A673 (cell line): Measurements from ENCODE around the gene REC114. TPM values are rescaled to one million over a fixed set of nuclear protein-coding genes. Genes with fewer than 3 reads are reported as not detected.
"Not testable (repeated sequence)": the region's sequence is repeated elsewhere in the genome, so short reads cannot be mapped to it uniquely, and the experiment has no call there.

ENCODE experiments used
- BruUV-seq: library from RNA; stranded (reverse); fragments of 400-500 nt; replicated peaks from 2 replicates; lab custom pipeline; 2021; lab: Mats Ljungman, UMichigan
- CTCF ChIA-PET: fragments of 300-600 bp; sonication (Branson Sonifier 250); formaldehyde crosslinking; loops from one replicate; lab custom pipeline; 2022; ENCODE audit warnings: antibody characterized with exemption; lab: Charles Lee
- POLR2A ChIA-PET: fragments of 300-600 bp; sonication (Branson Sonifier 250); formaldehyde crosslinking; loops from one replicate; lab custom pipeline; 2022; ENCODE audit warnings: antibody characterized with exemption; ENCODE audit not compliant: low non-redundant PET; lab: Charles Lee
- DNase-seq: peaks from one replicate; pipeline ENCODE4 v3.0.0-alpha.2; 2015; ENCODE audit warnings: low spot score
- H3K27ac ChIP-seq: fragments of 200-600 bp; sonication (generic); 2 replicates; pipeline ENCODE4 v1.5.1; 2016; ENCODE audit warnings: mixed run types, low read depth, mild to moderate bottlenecking, mixed read lengths, antibody characterized with exemption, low read length; ENCODE audit not compliant: poor library complexity, severe bottlenecking
- H3K27me3 ChIP-seq: fragments of 200-600 bp; sonication (generic); replicated peaks from 2 replicates; pipeline ENCODE4 v1.6.1; 2017; ENCODE audit warnings: mixed run types, low read depth, mild to moderate bottlenecking, mixed read lengths, antibody characterized with exemption, low read length; ENCODE audit not compliant: insufficient read depth, poor library complexity
- H3K36me3 ChIP-seq: fragments of 200-600 bp; sonication (generic); 2 replicates; pipeline ENCODE4 v1.6.1; 2016; ENCODE audit warnings: mixed run types, mild to moderate bottlenecking, mixed read lengths, antibody characterized with exemption, low read length; ENCODE audit not compliant: insufficient read depth, poor library complexity, severe bottlenecking
- H3K4me1 ChIP-seq: fragments of 200-600 bp; sonication (generic); 2 replicates; pipeline ENCODE4 v1.6.1; 2017; ENCODE audit warnings: mixed run types, mild to moderate bottlenecking, mixed read lengths, antibody characterized with exemption, low read length; ENCODE audit not compliant: insufficient read depth, poor library complexity, severe bottlenecking
- H3K4me3 ChIP-seq: fragments of 200-600 bp; sonication (generic); 2 replicates; pipeline ENCODE4 v1.5.1; 2016; ENCODE audit warnings: low read depth, mixed run types, mild to moderate bottlenecking, mixed read lengths, low read length; ENCODE audit not compliant: poor library complexity, severe bottlenecking
- H3K9me3 ChIP-seq: fragments of 200-600 bp; sonication (generic); 2 replicates; pipeline ENCODE4 v1.6.1; 2016; ENCODE audit warnings: mixed run types, low read depth, mild to moderate bottlenecking, mixed read lengths, antibody characterized with exemption, low read length; ENCODE audit not compliant: poor library complexity, severe bottlenecking
- CTCF ChIP-seq: fragments of 300-800, 200-600 bp; sonication (generic); conservative IDR thresholded peaks from 2 replicates; pipeline ENCODE4 v1.5.1; 2017; ENCODE audit warnings: low read depth, mild to moderate bottlenecking, antibody characterized with exemption, low read length, moderate library complexity, mixed read lengths
- EZH2 ChIP-seq: fragments of 200-600 bp; sonication (generic); IDR thresholded peaks from 2 replicates; pipeline ENCODE4 v1.6.1; 2017; ENCODE audit warnings: borderline replicate concordance, low read depth, mild to moderate bottlenecking, mixed read lengths, antibody characterized with exemption, low read length; ENCODE audit not compliant: poor library complexity, severe bottlenecking
- intact Hi-C: fragments of 100-400 bp; cut with micrococcal nuclease; formaldehyde crosslinking; loops from one replicate; pipeline ENCODE4 v1.10.0; 2022; ENCODE audit not compliant: unreplicated experiment
- total RNA-seq: library from RNA; stranded (reverse); gene quantifications from 2 replicates; pipeline ENCODE4 v1.2.3, GENCODE V29; 2021

Gene REC114
- total RNA-seq, 1 experiment from 2014 or later: not detected

GRCh38 chr15:73425510-73425909 lies 17.5 kb upstream of the REC114 start:
- no TSS peak for BruUV-seq
- Histone ChIP-seq H3K4me1 (no peaks in the 10 kb centered on the region), H3K27ac (no peak overlapping the region), H3K9me3 (no peaks in the 10 kb centered on the region), H3K27me3 (peaks cover 58% of the 10 kb centered on the region), H3K36me3 (no peaks in the 10 kb centered on the region), H3K4me3 (no peak overlapping the region)
- TF ChIP-seq CTCF (no peak), EZH2 (no peak)
- CTCF ChIA-PET: interaction anchor here (0.7 kb wide), 1 partner anchor 38 kb away, joined by 3 read pairs; no protein-coding TSS in a partner anchor
- POLR2A ChIA-PET: interaction anchor here (0.5 kb wide), 1 partner anchor 224 kb away, joined by 3 read pairs; no protein-coding TSS in a partner anchor
- DNase-seq: no peak
- intact Hi-C loops: no loop called here

- Histone ChIP-seq H3K36me3 (no peaks in the 10 kb centered on the region), H3K4me1 (no peaks in the 10 kb centered on the region), H3K27ac (no peak overlapping the region), H3K27me3 (peaks cover 62% of the 10 kb centered on the region), H3K9me3 (no peaks in the 10 kb centered on the region), H3K4me3 (no peak overlapping the region)
- no peak for TF ChIP-seq CTCF
- TF ChIP-seq EZH2: no peak
- ChIA-PET POLR2A (no interaction called here), CTCF (interaction anchor here (0.7 kb wide), 1 partner anchor 37 kb away, joined by 3 read pairs; no protein-coding TSS in a partner anchor)
- BruUV-seq: no TSS peak
- DNase-seq: no peak
- intact Hi-C loops: no loop called here
Observed at GRCh38 chr15:73426323-73426994, 16.5 kb upstream of the REC114 start.

DNA sequence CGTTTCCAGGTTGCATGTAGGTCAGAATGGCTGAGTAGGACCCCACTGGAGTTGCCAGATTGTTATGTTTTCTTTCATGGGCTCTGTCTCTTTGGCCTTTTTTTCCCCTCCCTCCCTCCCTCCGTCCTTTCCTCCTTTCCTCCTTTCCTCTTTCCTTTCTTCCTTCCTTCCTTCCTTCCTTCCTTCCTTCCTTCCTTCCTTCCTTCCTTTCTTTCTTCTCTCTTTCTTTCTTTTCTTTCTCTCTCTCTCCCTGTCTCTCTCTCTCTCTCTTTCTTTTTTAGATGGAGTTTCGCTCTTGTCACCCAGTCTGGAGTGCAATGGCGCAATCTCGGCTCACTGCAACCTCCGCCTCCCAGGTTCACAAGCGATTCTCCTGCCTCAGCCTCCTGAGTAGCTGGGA lies 11.6 kb upstream of the REC114 start:
- DNase-seq, BruUV-seq, H3K27ac ChIP-seq, CTCF ChIA-PET, H3K4me1 ChIP-seq, H3K4me3 ChIP-seq, H3K36me3 ChIP-seq, POLR2A ChIA-PET, intact Hi-C loops, H3K9me3 ChIP-seq: not testable (repeated sequence)
- H3K27me3 ChIP-seq: peaks cover 45% of the 10 kb centered on the region
